ENCODE results near the gene DPEP2.
"Not testable (repeated sequence)": the region's sequence is repeated elsewhere in the genome, so short reads cannot be mapped to it uniquely, and the experiment has no call there.

The DPEP2 gene

DNA sequence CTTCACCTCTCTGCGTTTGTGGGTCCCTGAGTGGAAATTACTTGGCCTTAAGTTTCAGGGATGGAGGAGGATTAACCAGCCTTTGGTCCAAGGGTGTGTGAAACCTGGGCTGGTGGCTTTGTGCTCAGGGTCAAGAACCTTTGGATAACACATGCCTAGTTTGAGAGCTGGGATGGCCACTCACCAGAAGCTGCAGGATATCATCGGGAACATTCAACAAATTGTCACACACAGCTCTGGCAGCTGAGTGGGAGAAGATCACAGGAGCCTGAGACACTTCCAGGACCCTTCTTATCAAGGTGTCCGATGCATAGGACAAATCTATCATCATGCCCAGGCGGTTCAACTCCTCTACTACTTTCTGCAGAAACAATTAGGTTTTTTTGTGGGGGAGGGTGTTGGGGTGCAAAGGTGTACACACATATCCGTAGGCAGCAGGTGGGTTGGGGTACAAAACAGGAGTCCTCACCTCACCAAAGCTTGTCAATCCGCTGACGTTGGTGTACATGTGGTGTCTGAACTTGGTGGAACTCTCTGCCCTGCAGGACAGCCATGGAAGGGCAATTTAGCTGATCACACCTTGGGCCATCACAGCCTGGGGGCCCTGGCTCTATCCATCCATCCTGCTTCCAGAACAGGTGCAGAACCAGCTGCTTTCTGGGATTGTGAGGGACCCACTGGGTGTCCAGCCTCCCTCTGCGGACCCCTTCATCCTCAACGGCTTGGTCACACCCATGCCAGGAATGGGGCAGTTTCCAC lies 21.6 kb downstream of the DPEP2 start:
- in situ Hi-C loops (cut with MboI; ENCODE audit: low sequenced_read_pairs) = no loop called here

DNA sequence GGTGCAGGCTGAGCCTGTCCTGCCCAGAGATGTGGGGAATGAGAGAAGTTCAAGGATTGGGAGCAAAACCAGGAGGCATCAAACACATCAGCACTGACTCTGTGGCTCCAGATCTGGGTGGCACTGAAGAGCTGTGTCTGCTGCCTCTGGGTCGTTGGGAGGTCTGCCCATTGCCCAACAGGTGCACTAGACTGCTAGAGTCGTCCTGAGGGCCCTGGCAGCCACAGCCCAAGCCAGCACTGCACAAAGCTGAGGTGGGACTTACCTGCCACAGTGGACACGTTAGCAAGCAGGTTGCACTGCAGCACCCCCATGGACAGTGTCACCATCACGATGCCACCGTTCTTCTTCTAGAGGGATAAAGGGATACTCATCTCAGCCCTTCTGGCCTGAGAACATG lies 22.3 kb downstream of the DPEP2 start:
- in situ Hi-C loops (cut with MboI; ENCODE audit: low sequenced_read_pairs) = no loop called here

DNA sequence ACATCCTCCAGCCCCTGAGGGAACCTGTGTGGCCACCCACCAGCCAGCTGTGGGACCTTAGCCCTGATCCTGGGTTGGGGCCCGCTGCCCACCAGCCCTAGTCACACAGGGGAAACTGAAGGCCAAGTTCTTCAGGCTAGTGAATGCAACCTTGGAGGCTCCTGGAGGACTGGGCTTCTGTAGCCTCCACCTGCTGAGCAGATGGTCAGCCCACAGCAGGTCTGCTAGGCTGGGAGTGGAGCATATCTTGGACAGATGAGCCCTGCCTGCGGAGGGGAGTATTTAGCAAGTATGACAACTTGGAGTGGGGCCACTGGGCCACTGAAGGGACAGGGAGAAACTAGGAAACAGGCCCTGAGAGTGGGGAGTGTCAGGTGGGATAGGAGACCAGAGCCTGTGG lies 23.1 kb downstream of the DPEP2 start:
- in situ Hi-C loops (cut with MboI; ENCODE audit: low sequenced_read_pairs) = no loop called here

DNA sequence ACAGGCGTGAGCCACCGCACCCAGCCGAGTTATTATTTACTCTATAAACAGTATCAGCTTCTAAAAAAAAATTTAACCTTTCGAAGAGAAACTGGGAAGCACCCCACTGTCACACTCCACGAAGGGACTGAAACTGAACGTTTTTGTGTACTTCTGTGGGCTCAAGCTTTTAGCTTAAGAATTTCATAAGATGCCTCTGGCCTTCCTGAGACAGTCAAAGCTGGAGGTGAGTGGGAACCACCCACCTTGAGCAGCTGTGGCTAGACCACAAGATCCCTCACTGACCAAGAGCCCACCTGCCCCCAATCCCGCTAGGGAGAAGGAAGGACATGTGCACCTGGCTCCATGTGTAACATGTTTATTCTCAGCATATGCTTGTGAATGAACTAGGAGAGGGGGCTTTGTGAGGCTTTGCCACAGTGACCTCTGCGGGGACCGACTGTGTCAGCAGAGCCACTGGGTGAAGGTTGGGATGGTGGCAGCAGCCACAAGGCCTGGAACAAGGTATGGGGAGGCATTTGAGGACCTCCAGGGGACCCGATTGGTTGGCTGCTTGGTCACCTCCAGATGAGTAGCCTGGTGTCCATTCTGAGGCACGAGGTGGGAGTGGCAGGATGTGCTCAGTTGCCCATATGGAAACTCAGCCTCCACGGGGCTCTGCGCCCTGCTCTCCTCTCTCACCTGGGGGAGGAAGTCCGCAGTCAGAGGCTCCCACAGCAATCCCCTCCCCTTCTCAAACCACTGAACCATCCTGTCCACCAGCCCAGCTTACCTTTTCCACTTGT lies 23.8 kb downstream of the DPEP2 start:
- in situ Hi-C loops (cut with MboI; ENCODE audit: low sequenced_read_pairs) = no loop called here

DNA sequence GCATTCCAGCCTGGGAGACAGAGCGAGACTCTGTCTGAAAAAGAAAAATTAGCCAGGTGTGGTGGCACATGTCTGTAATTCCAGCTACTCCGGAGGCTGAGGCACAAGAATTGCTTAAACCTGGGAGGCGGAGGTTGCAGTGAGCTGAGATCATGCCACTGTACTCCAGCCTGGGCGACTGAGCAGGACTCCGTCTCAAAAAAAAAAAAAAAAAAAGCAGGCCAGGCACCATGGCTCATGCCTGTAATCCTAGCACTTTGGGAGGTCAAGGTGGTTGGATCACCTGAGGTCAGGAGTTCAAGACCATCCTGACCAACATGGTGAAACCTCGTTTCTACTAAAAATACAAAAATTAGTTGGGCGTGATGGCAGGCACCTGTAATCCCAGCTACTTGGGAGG lies 27.0 kb downstream of the DPEP2 start:
- in situ Hi-C loops (cut with MboI; ENCODE audit: low sequenced_read_pairs) = not testable (repeated sequence)

DNA sequence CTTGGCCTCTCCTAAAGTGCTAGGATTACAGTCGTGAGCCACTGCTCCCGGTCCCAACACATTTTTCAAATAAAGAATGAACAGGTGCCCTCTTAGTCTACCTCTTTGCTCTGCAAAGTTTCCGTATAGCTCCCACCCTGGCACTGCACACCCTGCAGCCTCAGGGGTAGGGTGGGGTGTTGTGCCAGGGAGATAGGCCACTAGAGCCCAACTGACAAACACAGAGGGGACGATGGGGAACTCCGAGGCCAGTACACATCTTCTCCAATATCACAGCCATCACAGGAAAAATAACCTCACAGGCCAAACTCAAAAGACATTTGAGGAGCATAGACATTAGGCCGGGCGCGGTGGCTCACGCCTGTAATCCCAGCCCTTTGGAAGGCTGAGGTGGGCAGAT lies 28.2 kb downstream of the DPEP2 start:
- in situ Hi-C loops (cut with MboI; ENCODE audit: low sequenced_read_pairs) = no loop called here

DNA sequence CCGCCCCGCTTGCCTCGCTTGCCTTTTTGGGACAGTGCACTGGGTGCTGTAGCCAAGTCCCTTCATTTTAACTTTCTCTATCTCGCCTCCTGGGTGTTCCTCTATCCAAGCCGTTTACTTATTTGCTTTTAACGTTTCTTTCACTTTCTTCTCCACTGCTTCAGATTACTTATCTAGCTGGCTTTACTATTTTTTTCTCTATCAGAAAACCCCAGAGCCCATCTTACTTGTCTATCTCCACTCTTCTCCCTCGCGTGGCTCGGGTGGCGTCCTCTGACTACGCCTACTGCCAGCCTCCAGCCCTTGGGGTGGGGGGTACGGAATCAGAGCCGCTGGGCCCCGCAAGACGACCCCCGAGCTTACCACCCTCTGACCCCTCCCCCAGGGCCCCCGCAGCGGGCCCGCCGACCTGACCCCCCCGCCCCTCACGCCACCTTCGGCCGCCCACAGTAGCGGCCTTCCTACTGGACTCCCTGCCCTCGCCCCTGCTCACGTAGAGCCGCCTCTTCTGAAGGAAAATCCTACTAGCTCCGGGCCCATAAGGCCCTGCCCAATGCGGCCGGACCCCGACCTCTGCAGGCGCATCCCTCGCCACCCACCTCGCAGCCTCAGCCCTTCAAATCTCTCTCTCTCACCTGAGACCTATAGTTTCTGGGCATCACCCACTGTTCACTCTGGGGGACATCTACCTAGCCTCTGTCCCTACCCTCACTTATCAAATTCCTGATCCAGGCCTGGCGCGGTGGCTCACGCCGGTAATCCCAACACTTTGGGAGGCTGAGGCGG lies 29.8 kb downstream of the DPEP2 start:
- in situ Hi-C loops (cut with MboI; ENCODE audit: low sequenced_read_pairs) = no loop called here

DNA sequence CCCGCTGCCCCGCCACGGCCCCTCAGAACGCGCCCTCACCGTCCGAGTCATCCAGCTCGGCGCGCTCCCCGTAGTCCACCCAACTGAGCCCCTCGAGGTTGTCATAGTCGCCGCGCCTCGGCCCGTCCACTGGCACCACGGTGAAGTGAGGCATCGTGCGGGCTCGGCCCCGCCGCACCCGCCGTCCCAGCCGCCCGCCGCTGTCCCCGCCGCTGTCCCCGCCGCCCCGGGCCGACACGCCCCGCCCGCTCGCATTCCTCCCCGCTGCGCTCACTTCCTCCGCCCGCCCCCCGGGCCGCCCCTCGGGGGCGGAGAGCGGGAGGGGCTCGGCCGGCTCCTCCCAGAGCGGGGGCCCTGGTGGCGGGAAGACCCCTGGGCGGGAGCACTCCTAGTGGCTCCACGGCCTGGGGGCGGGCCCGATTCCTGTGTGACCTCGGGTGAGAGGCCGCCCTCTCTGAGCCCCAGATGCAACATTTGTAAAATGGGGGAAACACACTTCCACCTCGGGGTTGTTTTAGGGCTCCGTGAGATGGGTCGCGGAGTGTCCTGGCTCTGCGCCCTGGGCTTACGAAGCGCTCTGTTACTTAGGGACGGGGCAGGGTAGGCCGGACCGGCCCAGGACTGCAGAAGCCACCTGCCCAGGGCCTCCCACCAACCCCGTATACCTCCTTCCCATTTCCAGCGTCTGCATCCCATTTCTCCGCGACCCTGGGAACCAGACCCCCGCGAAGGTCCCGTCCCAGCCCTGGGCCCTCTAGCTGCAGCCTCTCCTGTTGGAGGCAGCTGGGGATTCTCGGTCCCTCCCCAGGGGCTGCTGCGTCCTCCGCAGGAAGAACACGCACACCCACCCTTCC lies 30.7 kb downstream of the DPEP2 start, which contains the start of gene SLC12A4:
Gene SLC12A4 (minus strand): TSS at position 238 of the 854 bp plus-strand sequence. CDS start 84 bp downstream, at position 154.
- in situ Hi-C loops (cut with MboI; ENCODE audit: low sequenced_read_pairs) = no loop called here

DNA sequence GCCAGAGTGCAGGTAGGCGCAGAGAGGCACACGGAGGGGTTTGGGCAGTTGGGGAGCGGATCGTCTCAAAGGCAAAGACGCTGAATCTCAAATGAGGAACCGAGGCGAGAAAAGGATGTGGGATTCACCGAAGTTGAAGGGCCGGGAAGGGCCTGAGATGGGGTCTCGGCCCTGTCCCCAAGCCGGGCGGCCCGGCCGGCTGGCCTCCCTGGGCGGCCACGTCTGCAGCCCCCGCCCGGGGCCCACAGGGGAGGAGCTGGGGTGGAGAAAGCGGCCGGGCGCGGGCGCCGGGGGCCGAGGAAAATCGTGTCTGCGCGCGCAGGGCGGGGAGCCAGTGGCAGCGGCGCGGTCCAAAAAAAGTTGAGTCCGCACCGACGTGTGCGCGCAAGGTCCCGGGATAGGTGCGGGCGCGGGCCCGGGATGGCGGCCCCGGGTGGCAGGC lies 31.3 kb downstream of the DPEP2 start:
- in situ Hi-C loops (cut with MboI; ENCODE audit: low sequenced_read_pairs) = no loop called here

DNA sequence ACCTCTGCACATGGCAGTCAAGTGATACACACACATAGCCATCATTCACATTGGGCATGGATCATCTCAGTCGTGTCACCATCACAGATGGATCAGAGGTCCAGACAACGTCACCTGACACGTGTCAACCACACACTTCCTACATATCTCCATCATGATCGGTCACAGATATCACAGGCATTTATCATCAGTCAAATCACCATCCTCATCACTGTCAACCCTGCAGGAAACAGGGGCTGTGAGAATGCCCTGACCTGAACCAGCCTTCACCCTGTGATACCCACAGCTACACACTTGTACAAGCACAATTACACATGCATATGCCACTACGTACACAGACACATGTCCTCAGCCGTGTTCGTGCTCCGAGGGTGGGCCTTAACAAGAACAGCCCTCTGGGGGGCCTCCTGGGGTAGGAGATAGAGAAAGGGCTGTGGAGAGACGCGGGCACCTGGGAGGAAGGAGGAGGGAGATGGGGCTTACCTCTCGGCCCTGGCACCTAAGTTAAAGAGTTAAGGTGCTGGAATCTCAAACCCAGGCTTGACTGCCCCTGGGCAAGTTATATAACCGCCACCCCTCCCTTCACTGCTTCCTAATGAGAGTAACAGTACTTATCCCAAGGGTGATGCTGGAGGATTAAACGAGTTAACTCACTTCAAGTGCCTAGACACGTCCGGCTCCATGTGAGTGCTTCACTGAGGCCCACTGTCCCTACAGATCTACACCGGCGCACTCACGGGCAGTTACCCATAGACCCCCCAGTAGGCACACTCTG lies 31.9 kb downstream of the DPEP2 start:
- in situ Hi-C loops (cut with MboI; ENCODE audit: low sequenced_read_pairs) = no loop called here

DNA sequence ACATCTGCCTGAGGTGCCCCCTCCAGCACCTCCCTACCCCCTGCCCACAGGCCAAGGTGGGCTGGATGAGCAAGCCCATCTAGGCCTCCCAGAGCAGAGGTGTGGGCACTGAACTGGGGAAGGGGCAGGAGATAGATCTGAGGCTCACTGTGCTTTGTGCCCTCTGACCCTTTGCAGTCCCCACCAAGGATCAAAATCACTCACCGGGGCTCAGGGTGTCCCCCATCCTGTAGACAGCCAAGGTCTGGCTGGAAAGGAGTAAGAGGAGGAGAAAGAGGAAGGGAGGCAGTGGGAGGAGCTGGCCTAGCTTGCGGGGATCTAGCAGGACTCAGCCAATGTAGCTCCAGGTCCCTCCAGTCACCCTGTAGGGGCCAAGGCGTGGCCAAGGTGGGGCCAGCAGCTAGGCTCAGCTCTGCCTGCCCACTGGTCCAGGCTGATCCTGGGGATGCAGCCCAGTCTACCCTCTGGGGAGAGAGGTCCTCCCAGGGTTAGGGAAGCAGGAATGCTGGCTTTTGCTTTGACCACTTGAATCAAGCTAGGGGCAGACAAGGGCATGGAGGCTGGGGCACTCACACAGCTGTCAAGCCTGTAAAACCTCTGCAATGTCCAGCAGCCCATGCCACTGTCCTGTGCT lies 32.6 kb downstream of the DPEP2 start:
- in situ Hi-C loops (cut with MboI; ENCODE audit: low sequenced_read_pairs) = no loop called here

DNA sequence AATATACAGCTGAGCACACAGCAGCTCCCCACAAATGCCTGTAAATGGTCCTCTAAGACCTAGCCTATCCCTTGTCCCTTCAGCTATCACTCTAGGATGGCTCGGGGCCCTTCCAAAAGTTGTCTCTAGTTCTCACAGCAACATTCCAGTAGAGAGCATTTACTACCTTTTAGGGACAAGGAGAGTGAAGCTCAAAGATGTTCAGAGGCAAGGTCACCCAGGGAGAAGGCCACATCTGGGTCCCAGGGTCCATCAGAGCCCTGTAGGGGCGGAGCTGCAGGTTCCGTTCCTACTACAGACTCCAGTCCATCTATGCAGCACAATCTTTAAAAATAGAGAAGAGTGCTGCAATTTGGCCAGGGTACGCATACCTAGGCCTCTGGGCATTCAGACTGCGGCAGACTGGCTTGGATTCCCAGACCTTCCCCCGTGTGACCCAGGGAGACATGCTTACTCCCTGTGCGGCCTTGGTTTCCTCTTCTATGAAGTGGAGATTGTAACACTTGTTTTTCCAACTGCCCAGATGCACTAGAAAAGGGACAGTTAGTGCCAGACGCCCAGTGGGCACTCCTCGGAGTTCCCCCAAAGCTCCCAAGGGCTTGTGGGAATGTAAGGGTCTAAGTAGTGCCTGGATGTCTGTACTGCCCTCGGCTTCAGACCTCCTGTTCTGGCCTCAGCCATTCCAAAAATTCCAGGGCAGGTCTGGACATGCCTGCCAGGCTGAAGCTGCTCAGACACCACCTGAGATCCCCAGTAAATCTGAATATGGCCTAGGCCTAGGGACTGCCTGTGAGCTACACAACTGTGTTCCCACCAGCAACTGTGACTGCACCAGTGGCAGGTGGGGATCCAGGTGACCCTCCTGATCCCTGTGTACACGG lies 33.4 kb downstream of the DPEP2 start:
- in situ Hi-C loops (cut with MboI; ENCODE audit: low sequenced_read_pairs) = no loop called here

DNA sequence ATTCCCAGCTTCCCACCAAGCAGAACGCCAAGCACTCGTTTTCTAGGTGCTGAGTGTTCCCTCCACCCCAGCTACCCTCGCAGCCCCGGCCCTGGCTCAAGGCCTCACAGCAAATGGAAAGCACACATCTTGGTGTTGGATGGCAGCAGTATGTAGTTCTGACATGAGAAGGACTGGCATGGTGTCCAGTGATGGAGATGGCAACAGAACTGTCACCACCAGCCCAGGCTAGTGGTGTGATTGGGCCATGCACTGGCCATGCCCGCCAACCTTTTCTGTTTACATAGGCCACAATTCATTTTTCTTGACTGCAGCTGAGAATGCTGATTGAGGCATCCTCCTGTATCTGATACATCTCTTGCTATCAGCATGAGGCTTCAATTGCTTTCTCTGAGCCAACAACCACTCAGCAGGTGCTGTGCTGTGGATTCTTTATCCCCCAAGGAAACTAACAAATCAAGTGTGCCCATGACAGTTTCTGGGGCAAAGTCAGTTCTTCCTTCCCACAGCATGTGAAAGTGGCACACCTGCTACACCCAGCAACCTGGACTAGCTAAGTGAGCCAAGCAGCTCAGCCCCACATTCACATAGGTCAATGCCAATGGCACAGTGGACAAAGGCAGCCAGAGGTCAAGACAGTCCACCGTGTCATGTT lies 34.7 kb downstream of the DPEP2 start:
- in situ Hi-C loops (cut with MboI; ENCODE audit: low sequenced_read_pairs) = no loop called here

DNA sequence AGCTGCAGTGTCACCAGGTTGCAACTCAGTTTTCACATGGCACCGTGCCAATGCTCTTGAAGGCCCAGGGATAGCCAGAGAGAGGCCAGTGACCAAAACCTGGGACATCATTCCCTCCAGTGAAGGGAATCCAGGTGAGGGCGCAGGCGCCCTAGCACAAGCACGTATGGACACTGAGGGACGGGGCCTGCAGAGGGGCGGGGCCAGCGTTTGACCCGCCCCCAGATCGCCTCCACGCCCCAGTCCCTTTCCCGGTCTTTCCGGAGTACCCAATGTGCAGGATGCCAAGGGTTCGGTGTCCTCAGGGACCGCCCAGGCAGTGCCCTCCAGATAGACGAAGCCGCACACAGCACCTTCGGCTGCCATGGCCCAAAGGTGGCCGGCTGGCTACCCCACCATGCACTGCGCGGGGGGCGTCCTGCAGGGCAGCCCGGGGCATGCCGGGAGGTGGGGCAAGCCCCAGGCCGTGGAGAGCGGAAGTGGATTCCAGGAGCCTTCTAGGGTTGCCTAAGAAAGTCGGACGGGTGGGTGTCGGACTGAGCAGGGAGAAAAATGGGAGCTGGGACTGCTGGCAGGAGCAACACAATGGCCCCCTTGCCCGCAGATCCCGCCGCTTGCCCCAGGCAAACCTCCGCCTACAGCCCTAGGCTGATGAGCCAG lies 35.5 kb downstream of the DPEP2 start:
- in situ Hi-C loops (cut with MboI; ENCODE audit: low sequenced_read_pairs) = no loop called here

DNA sequence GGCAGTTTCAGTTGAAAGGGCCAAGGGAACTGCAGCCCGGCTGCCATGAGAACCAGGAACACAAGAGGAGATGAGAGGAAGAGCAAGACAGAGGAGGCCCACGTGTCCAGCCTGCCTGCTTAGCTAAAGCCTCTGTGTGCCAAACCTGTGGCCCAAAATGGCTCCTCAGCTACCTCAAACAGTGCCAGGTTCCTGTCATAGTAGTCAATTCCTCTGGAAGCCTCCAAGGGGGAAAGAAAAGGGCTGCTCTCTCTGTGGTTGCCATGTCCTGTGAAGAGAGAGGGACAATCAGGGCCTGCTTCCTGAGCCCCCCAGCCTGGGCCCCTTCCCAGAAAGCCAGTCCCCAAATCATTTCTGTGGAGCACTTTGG lies 36.0 kb downstream of the DPEP2 start:
- in situ Hi-C loops (cut with MboI; ENCODE audit: low sequenced_read_pairs) = no loop called here

DNA sequence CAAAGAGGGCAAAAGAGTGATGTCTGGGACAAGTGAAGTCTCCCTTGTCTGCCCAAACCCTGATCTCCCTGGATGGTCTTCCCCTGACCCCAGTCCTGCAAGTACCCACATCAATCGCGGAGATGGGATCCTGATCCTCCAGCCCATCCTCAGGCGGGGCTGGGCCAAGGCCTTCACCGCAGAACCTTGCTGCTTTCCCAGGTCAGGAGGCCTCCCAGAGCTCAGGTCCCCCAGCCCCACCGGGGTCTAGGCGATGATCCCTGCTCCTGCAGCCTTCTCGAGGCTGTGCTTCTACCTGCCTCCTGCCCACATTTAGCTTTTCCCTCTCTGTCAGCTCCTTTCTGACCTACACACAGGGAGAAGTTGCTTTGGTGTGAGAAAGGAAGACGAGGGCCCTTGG lies 37.1 kb downstream of the DPEP2 start:
- in situ Hi-C loops (cut with MboI; ENCODE audit: low sequenced_read_pairs) = no loop called here

DNA sequence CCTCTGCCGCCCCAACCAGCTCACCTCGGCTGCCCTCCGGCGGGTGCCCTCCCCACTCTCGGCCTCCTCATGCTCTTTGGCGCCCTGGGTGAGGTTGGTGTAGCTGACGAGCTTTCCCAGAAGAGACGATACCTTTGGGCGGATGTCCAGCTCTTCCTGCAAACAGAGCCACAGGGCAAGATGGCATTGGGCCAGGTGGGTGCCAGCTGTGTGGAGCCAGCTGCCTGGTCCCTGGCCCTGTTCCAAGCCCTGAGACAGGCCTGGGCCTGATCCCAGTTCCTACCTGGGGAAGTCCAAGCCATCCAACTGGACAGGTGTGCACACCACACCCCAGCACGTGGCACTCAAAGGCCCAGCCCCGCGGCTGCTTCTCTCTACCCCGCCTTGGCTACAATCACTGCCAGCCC lies 37.7 kb downstream of the DPEP2 start:
- in situ Hi-C loops (cut with MboI; ENCODE audit: low sequenced_read_pairs) = no loop called here

All from HL-60/S4 (cell line).